GM19240 (cell line): ENCODE measurements around the gene ANKZF1.
"Not testable (repeated sequence)": the region's sequence is repeated elsewhere in the genome, so short reads cannot be mapped to it uniquely, and the experiment has no call there.

Experiments used
- DNase-seq: peaks from one replicate; pipeline ENCODE4 v3.0.0; 2011; ENCODE audit warnings: low spot score; ENCODE audit not compliant: insufficient read length

ANKZF1 gene

DNA sequence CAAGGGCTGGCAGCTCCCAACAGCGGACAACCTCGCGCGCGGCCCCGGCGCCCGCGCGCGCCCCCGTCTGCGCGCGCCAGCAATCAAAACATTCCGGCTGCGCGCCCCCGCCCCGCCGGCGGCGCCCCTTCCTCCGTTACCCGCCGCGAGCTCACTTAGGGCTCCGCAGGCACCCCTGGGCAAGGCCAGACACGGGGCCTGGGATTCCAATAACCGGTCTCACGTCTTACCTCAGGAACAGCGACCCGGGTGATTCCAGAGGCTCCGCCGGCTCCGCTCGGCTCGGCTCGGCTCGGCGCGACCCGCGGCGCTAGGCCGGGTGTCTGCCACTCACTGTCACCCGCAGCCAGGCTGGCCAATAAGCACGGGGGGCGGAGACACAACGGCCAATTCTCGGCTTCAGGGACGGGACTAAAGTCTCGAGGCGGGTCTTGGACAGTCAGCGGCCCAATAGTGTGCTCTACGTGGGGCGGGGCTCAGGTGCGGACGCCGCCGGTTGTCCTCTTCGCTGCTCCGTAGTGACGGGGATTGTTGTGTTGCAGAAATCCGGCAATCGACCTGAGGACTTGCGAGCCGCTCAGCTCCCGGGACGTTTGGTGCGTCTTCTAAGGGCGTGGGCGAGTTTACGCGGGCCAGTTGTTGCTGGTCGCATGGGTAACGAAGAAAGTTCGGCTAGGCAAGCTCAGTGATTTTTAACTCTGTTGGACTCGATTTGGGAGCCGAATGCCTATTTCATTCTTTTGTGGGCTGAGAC is at the start of gene ANKZF1, which contains the start of gene ATG9A:
Gene ANKZF1, plus strand, starts transcription at position 502 of the 754 bp plus-strand sequence. CDS start 452 bp downstream, outside the sequence.
Gene ATG9A, minus strand, starts transcription at position 332 of the 754 bp plus-strand sequence. CDS start 1,612 bp downstream, outside the sequence.
- peak; percentile 99 for DNase-seq

GRCh38 chr2:219180961-219181360 is 48.6 kb upstream of the ANKZF1 start:
- DNase-seq, result no peak

GRCh38 chr2:219181531-219181930 is 48.1 kb upstream of the ANKZF1 start:
- DNase-seq, result no peak

DNA sequence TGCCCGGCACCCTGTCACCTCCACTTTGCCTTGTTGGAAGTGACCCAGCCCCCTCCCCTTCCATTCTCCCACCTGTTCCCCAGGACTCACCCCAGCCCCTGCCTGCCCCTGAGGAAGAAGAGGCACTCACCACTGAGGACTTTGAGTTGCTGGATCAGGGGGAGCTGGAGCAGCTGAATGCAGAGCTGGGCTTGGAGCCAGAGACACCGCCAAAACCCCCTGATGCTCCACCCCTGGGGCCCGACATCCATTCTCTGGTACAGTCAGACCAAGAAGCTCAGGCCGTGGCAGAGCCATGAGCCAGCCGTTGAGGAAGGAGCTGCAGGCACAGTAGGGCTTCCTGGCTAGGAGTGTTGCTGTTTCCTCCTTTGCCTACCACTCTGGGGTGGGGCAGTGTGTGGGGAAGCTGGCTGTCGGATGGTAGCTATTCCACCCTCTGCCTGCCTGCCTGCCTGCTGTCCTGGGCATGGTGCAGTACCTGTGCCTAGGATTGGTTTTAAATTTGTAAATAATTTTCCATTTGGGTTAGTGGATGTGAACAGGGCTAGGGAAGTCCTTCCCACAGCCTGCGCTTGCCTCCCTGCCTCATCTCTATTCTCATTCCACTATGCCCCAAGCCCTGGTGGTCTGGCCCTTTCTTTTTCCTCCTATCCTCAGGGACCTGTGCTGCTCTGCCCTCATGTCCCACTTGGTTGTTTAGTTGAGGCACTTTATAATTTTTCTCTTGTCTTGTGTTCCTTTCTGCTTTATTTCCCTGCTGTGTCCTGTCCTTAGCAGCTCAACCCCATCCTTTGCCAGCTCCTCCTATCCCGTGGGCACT is 47.1 kb upstream of the ANKZF1 start:
- DNase-seq, result no peak

GRCh38 chr2:219183151-219183772 is 46.3 kb upstream of the ANKZF1 start:
- no peak for DNase-seq

DNA sequence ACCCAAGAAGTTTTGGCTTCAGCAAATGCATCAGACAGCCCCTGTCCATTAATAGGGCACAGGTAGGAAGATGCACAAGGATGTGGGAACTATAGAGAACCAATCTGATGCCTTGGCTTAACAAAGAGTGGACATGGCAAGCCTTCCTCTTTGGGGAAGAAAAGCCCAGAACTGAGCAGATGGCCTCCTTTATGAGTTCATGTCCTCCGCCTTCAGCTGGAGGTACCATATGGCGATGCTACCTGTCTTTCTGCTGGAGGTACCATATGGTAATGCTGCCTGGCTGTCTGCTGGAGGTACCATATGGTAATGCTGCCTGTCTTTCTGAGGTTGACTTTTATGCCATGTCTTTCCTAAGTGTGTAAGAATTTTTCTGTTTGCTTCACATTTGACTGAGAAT is 45.5 kb upstream of the ANKZF1 start:
- no peak for DNase-seq

DNA sequence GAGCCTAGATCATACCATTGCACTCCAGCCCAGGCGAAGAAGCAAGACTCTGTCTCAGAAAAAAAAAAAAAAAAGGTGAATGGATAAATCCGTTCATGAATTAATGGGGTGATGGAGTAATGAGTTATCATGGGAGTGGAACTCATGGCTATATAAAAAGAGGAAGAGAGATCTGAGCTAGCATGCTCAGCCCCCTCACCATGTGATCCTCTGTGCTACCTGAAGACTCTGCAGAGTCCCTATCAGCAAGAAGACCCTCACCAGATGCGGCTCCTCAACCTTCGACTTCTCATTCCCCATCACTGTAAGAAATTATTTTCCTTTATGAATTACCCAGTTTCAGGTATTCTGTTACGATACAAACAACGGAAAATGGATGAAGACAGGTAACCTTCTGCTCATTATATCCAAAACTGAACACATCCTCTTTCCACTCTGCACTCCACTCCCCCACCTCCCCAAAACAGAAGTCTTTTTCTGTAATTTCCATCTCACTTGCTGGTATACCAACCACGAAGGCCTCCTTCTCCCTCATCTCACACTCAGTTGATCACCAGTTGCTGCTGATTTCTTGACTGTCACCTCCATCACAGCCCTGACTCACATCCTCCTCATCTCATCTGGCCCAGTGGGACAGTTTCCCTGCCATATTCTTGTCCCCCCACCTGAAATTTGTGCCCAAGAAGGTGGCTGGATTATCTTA is 42.7 kb upstream of the ANKZF1 start:
- no peak for DNase-seq

GRCh38 chr2:219197388-219197787 is 32.2 kb upstream of the ANKZF1 start:
- no peak for DNase-seq

DNA sequence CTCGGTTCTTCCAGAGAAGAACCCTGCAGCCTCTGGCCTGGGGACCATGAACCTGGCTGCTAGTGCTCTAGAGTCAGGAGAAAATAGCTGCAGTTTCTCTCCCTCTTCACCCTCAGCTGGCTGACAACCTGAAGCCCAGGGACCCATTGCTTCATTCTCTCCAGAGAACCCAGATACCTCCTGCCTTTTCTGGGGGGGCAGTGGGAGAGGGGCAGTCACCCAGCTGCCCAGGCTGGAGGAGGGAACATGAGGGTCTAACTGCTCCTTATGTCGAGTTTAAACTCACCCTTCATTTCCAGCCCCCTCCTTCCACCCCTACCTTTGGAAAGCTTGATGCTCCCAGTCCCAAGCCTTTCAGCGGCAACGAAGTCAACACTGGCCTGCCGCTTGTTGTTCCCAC is 30.6 kb upstream of the ANKZF1 start:
- DNase-seq, result no peak

GRCh38 chr2:219199470-219200211 is 30.0 kb upstream of the ANKZF1 start:
- no peak for DNase-seq

DNA sequence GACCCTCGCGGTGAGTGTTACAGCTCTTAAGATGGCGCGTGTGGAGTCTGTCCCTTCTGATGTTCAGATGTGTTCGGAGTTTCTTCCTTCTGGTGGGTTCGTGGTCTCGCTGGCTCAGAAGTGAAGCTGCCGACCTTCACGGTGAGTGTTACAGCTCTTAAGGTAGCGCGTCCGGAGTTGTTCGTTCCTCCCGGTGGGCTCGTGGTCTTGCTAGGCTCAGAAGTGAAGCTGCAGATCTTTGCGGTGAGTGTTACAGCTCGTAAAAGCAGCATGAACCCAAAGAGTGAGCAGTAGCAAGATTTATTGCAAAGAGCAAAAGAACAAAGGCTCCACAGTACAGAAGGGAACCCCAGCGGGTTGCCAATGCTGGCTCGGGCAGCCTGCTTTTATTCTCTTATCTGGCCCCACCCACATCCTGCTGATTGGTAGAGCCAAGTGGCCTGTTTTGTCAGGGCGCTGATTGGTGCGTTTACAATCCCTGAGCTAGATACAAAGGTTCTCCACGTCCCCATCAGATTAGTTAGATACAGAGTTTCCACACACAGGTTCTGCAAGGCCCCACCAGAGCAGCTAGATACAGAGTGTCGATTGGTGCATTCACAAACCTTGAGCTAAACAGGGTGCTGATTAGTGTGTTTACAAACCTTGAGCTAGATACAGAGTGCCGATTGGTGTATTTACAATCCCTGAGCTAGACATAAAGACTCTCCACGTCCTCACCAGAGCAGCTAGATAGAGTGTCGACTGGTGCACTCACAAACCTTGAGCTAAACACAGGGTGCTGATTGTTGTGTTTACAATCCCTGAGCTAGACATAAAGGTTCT is 28.9 kb upstream of the ANKZF1 start:
- DNase-seq, result not testable (repeated sequence)

DNA sequence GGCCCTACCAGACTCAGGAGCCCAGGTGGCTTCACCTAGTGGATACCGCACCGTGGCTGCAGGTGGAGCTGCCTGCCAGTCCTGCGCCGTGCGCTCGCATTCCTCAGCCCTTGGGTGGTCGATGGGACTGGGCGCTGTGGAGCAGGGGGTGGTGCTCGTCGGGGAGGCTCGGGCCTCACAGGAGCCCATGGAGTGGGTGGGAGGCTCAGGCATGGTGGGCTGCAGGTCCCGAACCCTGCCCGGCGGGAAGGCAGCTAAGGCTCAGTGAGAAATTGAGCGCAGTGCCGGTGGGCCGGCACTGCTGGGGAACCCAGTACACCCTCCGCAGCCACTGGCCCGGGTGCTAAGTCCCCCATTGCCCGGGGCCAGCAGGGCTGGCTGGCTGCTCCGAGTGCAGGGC is 28.3 kb upstream of the ANKZF1 start:
- DNase-seq, result not testable (repeated sequence)

GRCh38 chr2:219204425-219205164 is 25.0 kb upstream of the ANKZF1 start:
- no peak for DNase-seq

DNA sequence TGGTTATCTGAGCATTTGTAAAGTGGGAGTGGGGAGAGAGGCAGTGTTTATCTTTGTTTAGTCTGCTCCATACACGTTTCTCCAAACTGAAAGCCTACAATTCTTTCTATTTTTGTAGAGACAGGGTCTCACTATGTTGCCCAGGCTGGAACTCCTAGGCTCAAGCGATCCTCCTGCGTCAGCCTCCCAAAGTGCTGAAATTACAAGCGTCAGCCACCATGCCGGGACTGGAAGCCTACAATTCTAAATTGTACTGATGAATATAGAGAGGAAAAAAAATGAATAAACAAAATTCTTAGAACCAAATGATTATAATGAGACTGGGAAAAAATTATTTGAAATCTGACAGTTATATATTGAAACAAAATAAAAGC is 24.5 kb upstream of the ANKZF1 start:
- no peak for DNase-seq

GRCh38 chr2:219205981-219206327 is 23.7 kb upstream of the ANKZF1 start:
- no peak for DNase-seq

GRCh38 chr2:219206328-219207133 is 23.1 kb upstream of the ANKZF1 start, which contains the start of gene ZFAND2B:
Gene ZFAND2B, plus strand, starts transcription at chr2:219206782. Its CDS starts 206 bp downstream, at chr2:219206988.
- peak; percentile 97 for DNase-seq

DNA sequence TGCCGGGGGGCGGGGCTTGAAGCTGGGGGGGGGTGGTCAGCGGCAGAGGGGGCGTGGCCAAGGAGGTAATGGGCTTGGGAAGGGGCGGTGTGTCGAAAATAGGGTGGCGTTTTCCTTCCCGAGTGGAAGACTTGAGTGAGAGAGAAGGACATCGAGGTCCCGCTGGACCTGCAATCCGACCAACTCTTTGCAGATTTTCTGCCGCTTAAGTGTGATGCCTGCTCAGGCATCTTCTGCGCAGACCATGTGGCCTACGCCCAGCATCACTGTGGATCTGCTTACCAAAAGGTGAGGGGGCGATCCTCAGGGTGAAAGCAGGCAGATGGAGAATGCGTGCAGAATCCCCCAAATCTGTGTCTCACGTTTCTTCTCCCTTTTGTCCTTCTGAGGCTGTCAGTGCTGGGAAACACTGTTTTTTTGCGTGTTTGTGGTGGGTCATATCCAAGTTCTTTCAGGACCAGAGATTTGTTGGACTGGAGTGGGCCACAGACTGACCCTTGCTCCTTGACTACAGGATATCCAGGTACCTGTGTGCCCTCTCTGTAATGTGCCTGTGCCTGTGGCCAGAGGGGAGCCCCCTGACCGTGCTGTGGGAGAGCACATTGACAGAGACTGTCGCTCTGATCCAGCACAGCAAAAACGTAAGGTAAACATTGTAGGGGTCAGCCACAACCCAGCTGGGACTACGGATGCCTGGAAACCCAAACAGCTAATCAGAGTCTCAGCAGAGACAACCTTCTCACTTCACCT is 22.3 kb upstream of the ANKZF1 start:
- no peak for DNase-seq
